GM23338 (cell line): ENCODE data around the gene LFNG.

Experiments
- CREB1 ChIP-seq: fragments of 250-450 bp; sonication (Bioruptor Pico); IDR thresholded peaks from 2 replicates; pipeline ENCODE4 v1.5.0; 2020; ENCODE audit warnings: low read depth, mild to moderate bottlenecking, moderate library complexity
- EZH2 ChIP-seq: fragments of 200-600 bp; sonication (generic); IDR thresholded peaks from one replicate; pipeline ENCODE4 v1.8.0; 2017; ENCODE audit warnings: antibody characterized with exemption, mild to moderate bottlenecking, low read depth; ENCODE audit not compliant: unreplicated experiment
- EZH2phosphoT487 ChIP-seq: fragments of 200-600 bp; sonication (generic); IDR thresholded peaks from one replicate; pipeline ENCODE4 v1.8.1; 2018; ENCODE audit warnings: antibody characterized with exemption; ENCODE audit not compliant: unreplicated experiment
- POLR2AphosphoS5 ChIP-seq: IDR thresholded peaks from 2 replicates; pipeline ENCODE4 v1.6.1; 2016; ENCODE audit warnings: antibody characterized with exemption, low read depth
- REST ChIP-seq: IDR thresholded peaks from one replicate; pipeline ENCODE4 v1.6.1; 2018; ENCODE audit warnings: antibody characterized with exemption; ENCODE audit not compliant: unreplicated experiment
- TF ChIP-seq, protein P1 (sequence below), 2 experiments: fragments of 200-600 bp in 1 of 2; sonication (generic) in 1 of 2; conservative IDR thresholded peaks; 2 replicates each; pipeline versions ENCODE4 v1.5.1 to v1.6.1; 2016 to 2017; ENCODE audit warnings: antibody characterized with exemption in 2 of 2, low read depth in 2 of 2, mild to moderate bottlenecking in 2 of 2, moderate library complexity in 1 of 2
- TF ChIP-seq, protein P2 (sequence below): IDR thresholded peaks from 2 replicates; pipeline ENCODE4 v1.6.1; 2016; ENCODE audit warnings: antibody characterized with exemption

DNA sequence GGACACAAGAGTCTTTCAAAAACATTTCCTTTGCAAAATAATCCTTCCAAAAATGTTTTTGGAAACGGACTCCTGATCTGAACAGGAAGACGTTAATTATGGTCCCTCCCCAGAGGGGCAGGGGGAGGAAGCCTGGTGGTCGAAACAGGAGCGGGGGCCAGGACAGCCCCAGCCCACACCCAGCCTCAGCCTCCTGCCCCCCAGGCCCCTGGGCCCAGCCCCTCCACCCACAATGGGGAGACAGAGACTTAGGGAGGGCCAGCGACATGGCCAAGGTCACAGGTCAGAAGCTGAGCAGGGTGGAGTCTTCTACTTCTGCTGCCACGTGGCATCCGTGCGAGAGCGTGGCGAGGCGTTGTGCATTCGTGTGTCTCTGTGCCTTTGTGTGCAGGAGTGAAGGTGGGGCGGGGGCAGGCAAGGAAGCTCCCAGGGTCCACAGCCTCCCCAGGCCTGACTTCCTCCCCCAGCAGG is 29.4 kb upstream of the LFNG start:
- TF ChIP-seq, protein P1, sequence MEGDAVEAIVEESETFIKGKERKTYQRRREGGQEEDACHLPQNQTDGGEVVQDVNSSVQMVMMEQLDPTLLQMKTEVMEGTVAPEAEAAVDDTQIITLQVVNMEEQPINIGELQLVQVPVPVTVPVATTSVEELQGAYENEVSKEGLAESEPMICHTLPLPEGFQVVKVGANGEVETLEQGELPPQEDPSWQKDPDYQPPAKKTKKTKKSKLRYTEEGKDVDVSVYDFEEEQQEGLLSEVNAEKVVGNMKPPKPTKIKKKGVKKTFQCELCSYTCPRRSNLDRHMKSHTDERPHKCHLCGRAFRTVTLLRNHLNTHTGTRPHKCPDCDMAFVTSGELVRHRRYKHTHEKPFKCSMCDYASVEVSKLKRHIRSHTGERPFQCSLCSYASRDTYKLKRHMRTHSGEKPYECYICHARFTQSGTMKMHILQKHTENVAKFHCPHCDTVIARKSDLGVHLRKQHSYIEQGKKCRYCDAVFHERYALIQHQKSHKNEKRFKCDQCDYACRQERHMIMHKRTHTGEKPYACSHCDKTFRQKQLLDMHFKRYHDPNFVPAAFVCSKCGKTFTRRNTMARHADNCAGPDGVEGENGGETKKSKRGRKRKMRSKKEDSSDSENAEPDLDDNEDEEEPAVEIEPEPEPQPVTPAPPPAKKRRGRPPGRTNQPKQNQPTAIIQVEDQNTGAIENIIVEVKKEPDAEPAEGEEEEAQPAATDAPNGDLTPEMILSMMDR (conservative IDR thresholded peaks at IDR 0.05; ENCODE audit: low read depth in 2 of 2), result no peak
- TF ChIP-seq REST (no peak), CREB1 (CRISPR knock-in tag) (no peak), POLR2AphosphoS5 (no peak), EZH2 (no peak), EZH2phosphoT487 (no peak)
- TF ChIP-seq, protein P2, sequence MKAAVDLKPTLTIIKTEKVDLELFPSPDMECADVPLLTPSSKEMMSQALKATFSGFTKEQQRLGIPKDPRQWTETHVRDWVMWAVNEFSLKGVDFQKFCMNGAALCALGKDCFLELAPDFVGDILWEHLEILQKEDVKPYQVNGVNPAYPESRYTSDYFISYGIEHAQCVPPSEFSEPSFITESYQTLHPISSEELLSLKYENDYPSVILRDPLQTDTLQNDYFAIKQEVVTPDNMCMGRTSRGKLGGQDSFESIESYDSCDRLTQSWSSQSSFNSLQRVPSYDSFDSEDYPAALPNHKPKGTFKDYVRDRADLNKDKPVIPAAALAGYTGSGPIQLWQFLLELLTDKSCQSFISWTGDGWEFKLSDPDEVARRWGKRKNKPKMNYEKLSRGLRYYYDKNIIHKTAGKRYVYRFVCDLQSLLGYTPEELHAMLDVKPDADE, result no peak
